Measurements from ENCODE around the gene GPALPP1.

GPALPP1 gene

GRCh38 chr13:45003417-45003816 lies 14.1 kb downstream of the GPALPP1 start:
- H3K9me2 ChIP-seq (replicated peaks; ENCODE audit: control insufficient read depth, low read length) = no peaks in the 10 kb centered on the region
- H3F3A ChIP-seq (ENCODE audit: control insufficient read depth, insufficient read depth) = 0 out of 2 replicates have a peak, but pooled peaks cover 2% of the 10 kb centered on the region
- peaks cover 3% of the 10 kb centered on the region; the same call in 1 of the 2 replicates for H4K20me1 ChIP-seq (ENCODE audit: control insufficient read depth, insufficient read depth, low read depth, low read length)
- H3K27ac ChIP-seq (ENCODE audit: low read depth, low read length) = no peak overlapping the region
- H3K4me2 ChIP-seq (ENCODE audit: low read length) = no peak overlapping the region
- no peak overlapping the region for H3K4me3 ChIP-seq (ENCODE audit: low read length)
- H3K36me3 ChIP-seq (ENCODE audit: control insufficient read depth, low read length) = peaks cover 29% of the 10 kb centered on the region
- no peaks in the 10 kb centered on the region for H3K27me3 ChIP-seq (ENCODE audit: control insufficient read depth, low read length)
- peaks cover 2% of the 10 kb centered on the region for H3K79me2 ChIP-seq (ENCODE audit: control insufficient read depth, low read length)
- no peaks in the 10 kb centered on the region for H3K9me3 ChIP-seq (ENCODE audit: control insufficient read depth, insufficient read depth, low read length)
- no peak for TF ChIP-seq EZH2phosphoT487 (IDR thresholded peaks at IDR 0.05; ENCODE audit: borderline replicate concordance, low read length)
- TF ChIP-seq CTCF (IDR thresholded peaks at IDR 0.05; ENCODE audit: low read depth, low read length, poor library complexity, severe bottlenecking) = no peak
- H3K4me1 ChIP-seq (ENCODE audit: control insufficient read depth, low read length) = no peaks in the 10 kb centered on the region

- Histone ChIP-seq H3K36me3 (ENCODE audit: control insufficient read depth, low read length) (peaks cover 32% of the 10 kb centered on the region), H3K4me2 (ENCODE audit: low read length) (no peak overlapping the region), H3K9me2 (replicated peaks; ENCODE audit: control insufficient read depth, low read length) (no peaks in the 10 kb centered on the region), H3K9me3 (ENCODE audit: control insufficient read depth, insufficient read depth, low read length) (no peaks in the 10 kb centered on the region), H3K4me1 (ENCODE audit: control insufficient read depth, low read length) (no peaks in the 10 kb centered on the region), H3K4me3 (ENCODE audit: low read length) (no peak overlapping the region), H3F3A (ENCODE audit: control insufficient read depth, insufficient read depth) (0 out of 2 replicates have a peak, but pooled peaks cover 2% of the 10 kb centered on the region), H4K20me1 (ENCODE audit: control insufficient read depth, insufficient read depth, low read depth, low read length) (no peaks in the 10 kb centered on the region), H3K79me2 (ENCODE audit: control insufficient read depth, low read length) (no peaks in the 10 kb centered on the region), H3K27ac (ENCODE audit: low read depth, low read length) (no peak overlapping the region), H3K27me3 (ENCODE audit: control insufficient read depth, low read length) (no peaks in the 10 kb centered on the region)
- TF ChIP-seq CTCF (IDR thresholded peaks at IDR 0.05; ENCODE audit: low read depth, low read length, poor library complexity, severe bottlenecking) (no peak), EZH2phosphoT487 (IDR thresholded peaks at IDR 0.05; ENCODE audit: borderline replicate concordance, low read length) (no peak)
These were observed 14.8 kb downstream of the GPALPP1 start for GRCh38 chr13:45004096-45004495.

GRCh38 chr13:45007225-45007624 lies 17.9 kb downstream of the GPALPP1 start:
- Histone ChIP-seq H3K27ac (ENCODE audit: low read depth, low read length) (no peak overlapping the region), H3K27me3 (ENCODE audit: control insufficient read depth, low read length) (no peaks in the 10 kb centered on the region), H3K4me2 (ENCODE audit: low read length) (no peak overlapping the region), H3K9me2 (replicated peaks; ENCODE audit: control insufficient read depth, low read length) (no peaks in the 10 kb centered on the region), H3K9me3 (ENCODE audit: control insufficient read depth, insufficient read depth, low read length) (no peaks in the 10 kb centered on the region), H3K79me2 (ENCODE audit: control insufficient read depth, low read length) (no peaks in the 10 kb centered on the region), H3K4me1 (ENCODE audit: control insufficient read depth, low read length) (no peaks in the 10 kb centered on the region), H3K4me3 (ENCODE audit: low read length) (no peak overlapping the region), H3K36me3 (ENCODE audit: control insufficient read depth, low read length) (peaks cover 49% of the 10 kb centered on the region), H4K20me1 (ENCODE audit: control insufficient read depth, insufficient read depth, low read depth, low read length) (no peaks in the 10 kb centered on the region), H3F3A (ENCODE audit: control insufficient read depth, insufficient read depth) (0 out of 2 replicates have a peak, but pooled peaks cover 2% of the 10 kb centered on the region)
- TF ChIP-seq EZH2phosphoT487 (IDR thresholded peaks at IDR 0.05; ENCODE audit: borderline replicate concordance, low read length) = no peak
- no peak for TF ChIP-seq CTCF (IDR thresholded peaks at IDR 0.05; ENCODE audit: low read depth, low read length, poor library complexity, severe bottlenecking)

All from DOHH2 (cell line).